ENCODE measurements around the gene DNAJC17. TPM values are rescaled to one million over a fixed set of nuclear protein-coding genes. Genes with fewer than 3 reads are reported as not detected.

Gene DNAJC17
- total and polyA plus RNA-seq, 2 donors from 2014 or later: 41.6 to 56.7 TPM

DNA sequence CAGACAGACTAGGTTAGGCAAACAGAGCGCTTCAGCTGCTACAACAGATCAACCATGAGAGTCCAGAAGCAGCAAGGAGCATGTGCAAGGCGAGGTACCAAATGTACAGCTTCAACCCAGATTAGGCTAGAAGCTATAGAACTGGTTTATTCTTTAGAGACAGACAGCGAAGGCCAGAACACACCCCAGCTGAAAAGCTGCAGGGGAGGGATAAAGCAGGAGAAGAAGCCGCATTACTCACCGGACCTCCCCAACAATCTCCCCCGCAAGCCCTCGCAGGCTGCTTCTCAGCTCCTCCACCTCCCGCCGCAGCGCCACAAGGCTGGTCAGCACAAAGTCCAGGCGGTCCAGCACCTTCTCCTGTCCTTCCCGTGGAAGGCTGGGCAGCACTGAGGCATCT is 55.5 kb downstream of the DNAJC17 start:
- Histone ChIP-seq H3K9ac (ENCODE audit: low read length in 3 of 3) (no peak overlapping the region), H3K4me3 (ENCODE audit: low read length in 3 of 3) (no peak overlapping the region), H3K27me3 (ENCODE audit: control insufficient read depth, insufficient read depth, low read length) (no peaks in the 10 kb centered on the region), H3K36me3 (ENCODE audit: control insufficient read depth in 2 of 3, insufficient read depth in 3 of 3, low read length in 3 of 3) (peaks cover 6 to 29% (median 18%) of the 10 kb centered on the region in 3 donors), H3K27ac (ENCODE audit: low read depth in 2 of 2, low read length in 2 of 2) (no peak overlapping the region), H3K4me1 (ENCODE audit: control insufficient read depth in 2 of 3, insufficient read depth in 2 of 3, low read depth in 1 of 3, low read length in 3 of 3) (peaks cover 0 to 3% (median 0%) of the 10 kb centered on the region in 3 donors), H3K9me3 (ENCODE audit: control insufficient read depth in 2 of 3, insufficient read depth in 1 of 3, low read length in 3 of 3) (no peaks in the 10 kb centered on the region)
- TF ChIP-seq, protein P1, sequence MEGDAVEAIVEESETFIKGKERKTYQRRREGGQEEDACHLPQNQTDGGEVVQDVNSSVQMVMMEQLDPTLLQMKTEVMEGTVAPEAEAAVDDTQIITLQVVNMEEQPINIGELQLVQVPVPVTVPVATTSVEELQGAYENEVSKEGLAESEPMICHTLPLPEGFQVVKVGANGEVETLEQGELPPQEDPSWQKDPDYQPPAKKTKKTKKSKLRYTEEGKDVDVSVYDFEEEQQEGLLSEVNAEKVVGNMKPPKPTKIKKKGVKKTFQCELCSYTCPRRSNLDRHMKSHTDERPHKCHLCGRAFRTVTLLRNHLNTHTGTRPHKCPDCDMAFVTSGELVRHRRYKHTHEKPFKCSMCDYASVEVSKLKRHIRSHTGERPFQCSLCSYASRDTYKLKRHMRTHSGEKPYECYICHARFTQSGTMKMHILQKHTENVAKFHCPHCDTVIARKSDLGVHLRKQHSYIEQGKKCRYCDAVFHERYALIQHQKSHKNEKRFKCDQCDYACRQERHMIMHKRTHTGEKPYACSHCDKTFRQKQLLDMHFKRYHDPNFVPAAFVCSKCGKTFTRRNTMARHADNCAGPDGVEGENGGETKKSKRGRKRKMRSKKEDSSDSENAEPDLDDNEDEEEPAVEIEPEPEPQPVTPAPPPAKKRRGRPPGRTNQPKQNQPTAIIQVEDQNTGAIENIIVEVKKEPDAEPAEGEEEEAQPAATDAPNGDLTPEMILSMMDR (IDR thresholded peaks at IDR 0.05; ENCODE audit: borderline replicate concordance, extremely low read depth, insufficient read depth): no peak
- no peak for FAIRE-seq
- intact Hi-C loops (cut with DNase I): no loop called here
- no peak for DNase-seq

GRCh38 chr15:40750885-40751284 is 56.4 kb downstream of the DNAJC17 start:
- intact Hi-C loops (cut with DNase I): no loop called here

GRCh38 chr15:40749151-40749630 is 58.1 kb downstream of the DNAJC17 start:
- peaks cover 6 to 29% (median 23%) of the 10 kb centered on the region in 3 donors for H3K36me3 ChIP-seq (ENCODE audit: control insufficient read depth in 2 of 3, insufficient read depth in 3 of 3, low read length in 3 of 3)
- no peaks in the 10 kb centered on the region for H3K9me3 ChIP-seq (ENCODE audit: control insufficient read depth in 2 of 3, insufficient read depth in 1 of 3, low read length in 3 of 3)
- no peak overlapping the region for H3K27ac ChIP-seq (ENCODE audit: low read depth in 2 of 2, low read length in 2 of 2)
- FAIRE-seq (no peak), DNase-seq (no peak)
- peaks cover 0 to under 1% (median 0%) of the 10 kb centered on the region in 3 donors for H3K4me1 ChIP-seq (ENCODE audit: control insufficient read depth in 2 of 3, insufficient read depth in 2 of 3, low read depth in 1 of 3, low read length in 3 of 3)
- no peak overlapping the region for H3K9ac ChIP-seq (ENCODE audit: low read length in 3 of 3)
- intact Hi-C loops (cut with DNase I): no loop called here
- TF ChIP-seq, protein P1 (IDR thresholded peaks at IDR 0.05; ENCODE audit: borderline replicate concordance, extremely low read depth, insufficient read depth): no peak
- H3K27me3 ChIP-seq (ENCODE audit: control insufficient read depth, insufficient read depth, low read length): no peaks in the 10 kb centered on the region
- no peak overlapping the region for H3K4me3 ChIP-seq (ENCODE audit: low read length in 3 of 3)

More at GRCh38 chr15:40750885-40751284, 56.4 kb downstream of the DNAJC17 start:
- DNase-seq (no peak), FAIRE-seq (no peak)
- TF ChIP-seq, protein P1 (IDR thresholded peaks at IDR 0.05; ENCODE audit: borderline replicate concordance, extremely low read depth, insufficient read depth): no peak
- Histone ChIP-seq H3K36me3 (ENCODE audit: control insufficient read depth in 2 of 3, insufficient read depth in 3 of 3, low read length in 3 of 3) (peaks cover 6 to 29% (median 18%) of the 10 kb centered on the region in 3 donors), H3K4me1 (ENCODE audit: control insufficient read depth in 2 of 3, insufficient read depth in 2 of 3, low read depth in 1 of 3, low read length in 3 of 3) (peaks cover 0 to 3% (median 0%) of the 10 kb centered on the region in 3 donors), H3K9me3 (ENCODE audit: control insufficient read depth in 2 of 3, insufficient read depth in 1 of 3, low read length in 3 of 3) (no peaks in the 10 kb centered on the region), H3K27me3 (ENCODE audit: control insufficient read depth, insufficient read depth, low read length) (no peaks in the 10 kb centered on the region), H3K4me3 (ENCODE audit: low read length in 3 of 3) (no peak overlapping the region), H3K9ac (ENCODE audit: low read length in 3 of 3) (no peak overlapping the region), H3K27ac (ENCODE audit: low read depth in 2 of 2, low read length in 2 of 2) (no peak overlapping the region)
